GM18517 (cell line): ENCODE measurements around the gene SETBP1.

ENCODE experiments used
- ATAC-seq: cut with Tn5 transposase; IDR thresholded peaks from one replicate; pipeline ENCODE4 v1.9.1; 2021; ENCODE audit warnings: mild to moderate bottlenecking, moderate library complexity; ENCODE audit not compliant: unreplicated experiment

The SETBP1 gene

GRCh38 chr18:44896846-44897245 is 216.2 kb downstream of the SETBP1 start:
- ATAC-seq = no peak

- no peak for ATAC-seq
Measured at GRCh38 chr18:44897411-44897810, 216.7 kb downstream of the SETBP1 start.

GRCh38 chr18:44897816-44898215 is 217.1 kb downstream of the SETBP1 start:
- ATAC-seq = no peak

- ATAC-seq = no peak
Measured at GRCh38 chr18:44898498-44898897, 217.8 kb downstream of the SETBP1 start.

- ATAC-seq = no peak
Measured at GRCh38 chr18:44899832-44900231, 219.1 kb downstream of the SETBP1 start.

GRCh38 chr18:44900627-44901026 is 219.9 kb downstream of the SETBP1 start:
- ATAC-seq = no peak

GRCh38 chr18:44901283-44901682 is 220.6 kb downstream of the SETBP1 start:
- ATAC-seq = no peak

GRCh38 chr18:44903327-44903726 is 222.6 kb downstream of the SETBP1 start:
- ATAC-seq = no peak

- ATAC-seq = no peak
Measured at GRCh38 chr18:44904768-44905167, 224.1 kb downstream of the SETBP1 start.

- peak; percentile 90 for ATAC-seq
Measured at GRCh38 chr18:44909191-44909719, 228.6 kb downstream of the SETBP1 start.

- ATAC-seq = no peak
Measured at GRCh38 chr18:44911260-44911659, 230.6 kb downstream of the SETBP1 start.

GRCh38 chr18:44911773-44912172 is 231.1 kb downstream of the SETBP1 start:
- ATAC-seq = no peak

- ATAC-seq = no peak
Measured at GRCh38 chr18:44912740-44913478, 232.2 kb downstream of the SETBP1 start.

GRCh38 chr18:44914028-44914427 is 233.3 kb downstream of the SETBP1 start:
- ATAC-seq = no peak

GRCh38 chr18:44915213-44915612 is 234.5 kb downstream of the SETBP1 start:
- no peak for ATAC-seq

GRCh38 chr18:44915661-44916060 is 235.0 kb downstream of the SETBP1 start:
- ATAC-seq = no peak

GRCh38 chr18:44916429-44917207 is 235.9 kb downstream of the SETBP1 start:
- no peak for ATAC-seq

- no peak for ATAC-seq
Measured at GRCh38 chr18:44917216-44918141, 236.8 kb downstream of the SETBP1 start.

- no peak for ATAC-seq
Measured at GRCh38 chr18:44918142-44918476, 237.4 kb downstream of the SETBP1 start.

GRCh38 chr18:44920441-44920840 is 239.8 kb downstream of the SETBP1 start:
- no peak for ATAC-seq

- ATAC-seq = no peak
Measured at GRCh38 chr18:44921974-44922373, 241.3 kb downstream of the SETBP1 start.
